H1 (cell line): Measurements from ENCODE around the gene FYB2. TPM values are rescaled to one million over a fixed set of nuclear protein-coding genes. Genes with fewer than 3 reads are reported as not detected.

Experiments used
- CEBPB ChIP-seq: IDR thresholded peaks from 2 replicates; pipeline ENCODE4 v1.6.1; 2012; ENCODE audit warnings: low read depth, low read length
- MAFK ChIP-seq: IDR thresholded peaks from 2 replicates; pipeline ENCODE4 v1.6.1; 2012; ENCODE audit warnings: low read depth, mild to moderate bottlenecking, improper control_type of control experiment, low read length
- SAP30 ChIP-seq: fragments of 300-600 bp; sonication (generic); IDR thresholded peaks from 2 replicates; pipeline ENCODE4 v1.7.1; 2012; ENCODE audit warnings: low read length, moderate library complexity, mild to moderate bottlenecking, inconsistent platforms; ENCODE audit not compliant: insufficient read depth, insufficient replicate concordance
- polyA plus RNA-seq, 7 experiments: library from polyadenylated mRNA; depleted of rRNA in 3 of 7; stranded (reverse) in 5 of 7; unstranded in 2 of 7; fragments of >200 nt in 5 of 7; fragments of 200-250 nt in 2 of 7; gene quantifications; 1 replicate in 5 of 7; 2 replicates in 1 of 7; 4 replicates in 1 of 7; pipeline versions ENCODE4 v1.2.1 to v1.2.3, GENCODE V29; 2011 to 2013; ENCODE audit warnings: missing spikeins in 2 of 7, mixed read lengths in 2 of 7
- total RNA-seq: library from RNA; stranded (reverse); fragmentation: NEBNext Ultra II Directional; extraction: Animal tissue kit (Norgen Biotek cat#: 25700); gene quantifications from 2 replicates; pipeline ENCODE4 v1.2.1, GENCODE V29; 2021
- TF ChIP-seq, protein P1 (sequence below): fragments of 300-600 bp; sonication (generic); IDR thresholded peaks from 2 replicates; pipeline ENCODE4 v1.7.1; 2012; ENCODE audit warnings: low read length, moderate library complexity, mild to moderate bottlenecking, inconsistent platforms; ENCODE audit not compliant: insufficient replicate concordance

FYB2 gene
- total and polyA plus RNA-seq, 2 of the 8 experiments (the other 6 are each of a cell fraction or from before 2014, with no cell fraction given), result 0.11 to 0.17 TPM

- TF ChIP-seq, protein P1, sequence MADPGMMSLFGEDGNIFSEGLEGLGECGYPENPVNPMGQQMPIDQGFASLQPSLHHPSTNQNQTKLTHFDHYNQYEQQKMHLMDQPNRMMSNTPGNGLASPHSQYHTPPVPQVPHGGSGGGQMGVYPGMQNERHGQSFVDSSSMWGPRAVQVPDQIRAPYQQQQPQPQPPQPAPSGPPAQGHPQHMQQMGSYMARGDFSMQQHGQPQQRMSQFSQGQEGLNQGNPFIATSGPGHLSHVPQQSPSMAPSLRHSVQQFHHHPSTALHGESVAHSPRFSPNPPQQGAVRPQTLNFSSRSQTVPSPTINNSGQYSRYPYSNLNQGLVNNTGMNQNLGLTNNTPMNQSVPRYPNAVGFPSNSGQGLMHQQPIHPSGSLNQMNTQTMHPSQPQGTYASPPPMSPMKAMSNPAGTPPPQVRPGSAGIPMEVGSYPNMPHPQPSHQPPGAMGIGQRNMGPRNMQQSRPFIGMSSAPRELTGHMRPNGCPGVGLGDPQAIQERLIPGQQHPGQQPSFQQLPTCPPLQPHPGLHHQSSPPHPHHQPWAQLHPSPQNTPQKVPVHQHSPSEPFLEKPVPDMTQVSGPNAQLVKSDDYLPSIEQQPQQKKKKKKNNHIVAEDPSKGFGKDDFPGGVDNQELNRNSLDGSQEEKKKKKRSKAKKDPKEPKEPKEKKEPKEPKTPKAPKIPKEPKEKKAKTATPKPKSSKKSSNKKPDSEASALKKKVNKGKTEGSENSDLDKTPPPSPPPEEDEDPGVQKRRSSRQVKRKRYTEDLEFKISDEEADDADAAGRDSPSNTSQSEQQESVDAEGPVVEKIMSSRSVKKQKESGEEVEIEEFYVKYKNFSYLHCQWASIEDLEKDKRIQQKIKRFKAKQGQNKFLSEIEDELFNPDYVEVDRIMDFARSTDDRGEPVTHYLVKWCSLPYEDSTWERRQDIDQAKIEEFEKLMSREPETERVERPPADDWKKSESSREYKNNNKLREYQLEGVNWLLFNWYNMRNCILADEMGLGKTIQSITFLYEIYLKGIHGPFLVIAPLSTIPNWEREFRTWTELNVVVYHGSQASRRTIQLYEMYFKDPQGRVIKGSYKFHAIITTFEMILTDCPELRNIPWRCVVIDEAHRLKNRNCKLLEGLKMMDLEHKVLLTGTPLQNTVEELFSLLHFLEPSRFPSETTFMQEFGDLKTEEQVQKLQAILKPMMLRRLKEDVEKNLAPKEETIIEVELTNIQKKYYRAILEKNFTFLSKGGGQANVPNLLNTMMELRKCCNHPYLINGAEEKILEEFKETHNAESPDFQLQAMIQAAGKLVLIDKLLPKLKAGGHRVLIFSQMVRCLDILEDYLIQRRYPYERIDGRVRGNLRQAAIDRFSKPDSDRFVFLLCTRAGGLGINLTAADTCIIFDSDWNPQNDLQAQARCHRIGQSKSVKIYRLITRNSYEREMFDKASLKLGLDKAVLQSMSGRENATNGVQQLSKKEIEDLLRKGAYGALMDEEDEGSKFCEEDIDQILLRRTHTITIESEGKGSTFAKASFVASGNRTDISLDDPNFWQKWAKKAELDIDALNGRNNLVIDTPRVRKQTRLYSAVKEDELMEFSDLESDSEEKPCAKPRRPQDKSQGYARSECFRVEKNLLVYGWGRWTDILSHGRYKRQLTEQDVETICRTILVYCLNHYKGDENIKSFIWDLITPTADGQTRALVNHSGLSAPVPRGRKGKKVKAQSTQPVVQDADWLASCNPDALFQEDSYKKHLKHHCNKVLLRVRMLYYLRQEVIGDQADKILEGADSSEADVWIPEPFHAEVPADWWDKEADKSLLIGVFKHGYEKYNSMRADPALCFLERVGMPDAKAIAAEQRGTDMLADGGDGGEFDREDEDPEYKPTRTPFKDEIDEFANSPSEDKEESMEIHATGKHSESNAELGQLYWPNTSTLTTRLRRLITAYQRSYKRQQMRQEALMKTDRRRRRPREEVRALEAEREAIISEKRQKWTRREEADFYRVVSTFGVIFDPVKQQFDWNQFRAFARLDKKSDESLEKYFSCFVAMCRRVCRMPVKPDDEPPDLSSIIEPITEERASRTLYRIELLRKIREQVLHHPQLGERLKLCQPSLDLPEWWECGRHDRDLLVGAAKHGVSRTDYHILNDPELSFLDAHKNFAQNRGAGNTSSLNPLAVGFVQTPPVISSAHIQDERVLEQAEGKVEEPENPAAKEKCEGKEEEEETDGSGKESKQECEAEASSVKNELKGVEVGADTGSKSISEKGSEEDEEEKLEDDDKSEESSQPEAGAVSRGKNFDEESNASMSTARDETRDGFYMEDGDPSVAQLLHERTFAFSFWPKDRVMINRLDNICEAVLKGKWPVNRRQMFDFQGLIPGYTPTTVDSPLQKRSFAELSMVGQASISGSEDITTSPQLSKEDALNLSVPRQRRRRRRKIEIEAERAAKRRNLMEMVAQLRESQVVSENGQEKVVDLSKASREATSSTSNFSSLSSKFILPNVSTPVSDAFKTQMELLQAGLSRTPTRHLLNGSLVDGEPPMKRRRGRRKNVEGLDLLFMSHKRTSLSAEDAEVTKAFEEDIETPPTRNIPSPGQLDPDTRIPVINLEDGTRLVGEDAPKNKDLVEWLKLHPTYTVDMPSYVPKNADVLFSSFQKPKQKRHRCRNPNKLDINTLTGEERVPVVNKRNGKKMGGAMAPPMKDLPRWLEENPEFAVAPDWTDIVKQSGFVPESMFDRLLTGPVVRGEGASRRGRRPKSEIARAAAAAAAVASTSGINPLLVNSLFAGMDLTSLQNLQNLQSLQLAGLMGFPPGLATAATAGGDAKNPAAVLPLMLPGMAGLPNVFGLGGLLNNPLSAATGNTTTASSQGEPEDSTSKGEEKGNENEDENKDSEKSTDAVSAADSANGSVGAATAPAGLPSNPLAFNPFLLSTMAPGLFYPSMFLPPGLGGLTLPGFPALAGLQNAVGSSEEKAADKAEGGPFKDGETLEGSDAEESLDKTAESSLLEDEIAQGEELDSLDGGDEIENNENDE, result no peak
- TF ChIP-seq MAFK, result no peak
- TF ChIP-seq CEBPB, result no peak
- TF ChIP-seq SAP30, result no peak
Measured at GRCh38 chr1:56859287-56859686, 40.1 kb upstream of the FYB2 start (continued).
